IMR-90 (cell line): ENCODE results near the gene MORC2. TPM values are rescaled to one million over a fixed set of nuclear protein-coding genes. Genes with fewer than 3 reads are reported as not detected.

ENCODE experiments used
- ATAC-seq: fragments of 200-7000 bp; cut with Tn5 transposase; 2 replicates; pipeline ENCODE4 v1.9.1; 2020; ENCODE audit warnings: low read depth, mild to moderate bottlenecking, moderate library complexity
- BruUV-seq: library from RNA; stranded (reverse); fragments of 400-500 nt; replicated peaks from 2 replicates; lab custom pipeline; 2021; lab: Mats Ljungman, UMichigan
- CTCF ChIA-PET: fragments of 300-600 bp; formaldehyde crosslinking; extraction: SDS; loops from one replicate; lab custom pipeline; 2021; ENCODE audit warnings: antibody characterized with exemption; lab: Yijun Ruan, JAX
- POLR2A ChIA-PET: fragments of 300-600 bp; sonication (Branson Sonifier 250); formaldehyde crosslinking; loops from one replicate; lab custom pipeline; 2022; ENCODE audit warnings: antibody characterized with exemption; ENCODE audit not compliant: unreplicated experiment; lab: Charles Lee
- DNase-seq: peaks from one replicate; pipeline ENCODE4 v3.0.0; 2013
- H2AFZ ChIP-seq: replicated peaks from 2 replicates; pipeline ENCODE3; 2013; ENCODE audit warnings: low read length, mild to moderate bottlenecking; ENCODE audit not compliant: poor library complexity
- H2AK5ac ChIP-seq: 2 replicates; pipeline ENCODE4 v1.6.1; 2013; ENCODE audit warnings: low read depth, low read length, inconsistent platforms
- H2AK9ac ChIP-seq: replicated peaks from 2 replicates; pipeline ENCODE3; 2013; ENCODE audit warnings: mild to moderate bottlenecking, low read depth, low read length, moderate library complexity; ENCODE audit not compliant: poor library complexity
- H2BK120ac ChIP-seq: 2 replicates; pipeline ENCODE4 v1.6.1; 2013; ENCODE audit warnings: low read depth, low read length, inconsistent platforms
- H2BK15ac ChIP-seq: 3 replicates; pipeline ENCODE4 v1.6.1; 2013; ENCODE audit warnings: low read depth, low read length, inconsistent platforms
- H2BK20ac ChIP-seq: 2 replicates; pipeline ENCODE4 v1.6.1; 2013; ENCODE audit warnings: low read depth, mild to moderate bottlenecking, inconsistent platforms, low read length, moderate library complexity
- H2BK5ac ChIP-seq: 2 replicates; pipeline ENCODE4 v1.6.1; 2013; ENCODE audit warnings: mild to moderate bottlenecking, low read depth, low read length, inconsistent platforms; ENCODE audit not compliant: poor library complexity, severe bottlenecking
- H3K14ac ChIP-seq: replicated peaks from 2 replicates; pipeline ENCODE4 v1.6.1; 2013; ENCODE audit warnings: low read depth, low read length, inconsistent platforms
- H3K18ac ChIP-seq: 2 replicates; pipeline ENCODE4 v1.6.1; 2013; ENCODE audit warnings: low read depth, low read length, control low read depth
- H3K23ac ChIP-seq: 2 replicates; pipeline ENCODE4 v1.6.1; 2013; ENCODE audit warnings: low read depth, low read length, inconsistent platforms
- H3K27ac ChIP-seq: 2 replicates; pipeline ENCODE4 v1.5.1; 2013; ENCODE audit warnings: mild to moderate bottlenecking, control low read depth, low read length; ENCODE audit not compliant: insufficient read depth
- H3K27me3 ChIP-seq: 2 replicates; pipeline ENCODE4 v1.6.1; 2013; ENCODE audit warnings: low read length; ENCODE audit not compliant: control insufficient read depth, insufficient read depth
- H3K36me3 ChIP-seq: 2 replicates; pipeline ENCODE4 v1.6.1; 2013; ENCODE audit warnings: low read length, mixed read lengths; ENCODE audit not compliant: control insufficient read depth, insufficient read depth
- H3K4ac ChIP-seq: 2 replicates; pipeline ENCODE4 v1.6.1; 2013; ENCODE audit warnings: low read depth, low read length, inconsistent platforms
- H3K4me1 ChIP-seq: 2 replicates; pipeline ENCODE4 v1.6.1; 2013; ENCODE audit warnings: low read length, mixed read lengths; ENCODE audit not compliant: control insufficient read depth, insufficient read depth
- H3K4me2 ChIP-seq: 2 replicates; pipeline ENCODE4 v1.6.1; 2013; ENCODE audit warnings: low read depth, mild to moderate bottlenecking, control low read depth, low read length, moderate library complexity
- H3K4me3 ChIP-seq: 2 replicates; pipeline ENCODE4 v1.5.1; 2013; ENCODE audit warnings: low read depth, mild to moderate bottlenecking, control low read depth, low read length, moderate library complexity; ENCODE audit not compliant: insufficient read depth
- H3K56ac ChIP-seq: 2 replicates; pipeline ENCODE4 v1.6.1; 2013; ENCODE audit warnings: low read length, inconsistent platforms; ENCODE audit not compliant: insufficient read depth; ENCODE audit errors: extremely low read depth
- H3K79me1 ChIP-seq, 2 experiments: 2 replicates each; pipeline ENCODE4 v1.6.1; 2013; ENCODE audit warnings: low read length in 2 of 2, inconsistent platforms in 1 of 2, low read depth in 1 of 2
- H3K9ac ChIP-seq: 2 replicates; pipeline ENCODE4 v1.6.1; 2013; ENCODE audit warnings: low read depth, low read length, control low read depth
- H3K9me1 ChIP-seq: 2 replicates; pipeline ENCODE4 v1.6.1; 2013; ENCODE audit warnings: low read length, inconsistent platforms; ENCODE audit not compliant: insufficient read depth
- H3K9me3 ChIP-seq: 2 replicates; pipeline ENCODE4 v1.6.1; 2013; ENCODE audit warnings: low read length; ENCODE audit not compliant: control insufficient read depth, insufficient read depth
- H4K20me1 ChIP-seq: 2 replicates; pipeline ENCODE4 v1.6.1; 2013; ENCODE audit warnings: low read length, inconsistent platforms; ENCODE audit not compliant: insufficient read depth
- H4K5ac ChIP-seq: 2 replicates; pipeline ENCODE4 v1.6.1; 2013; ENCODE audit warnings: mild to moderate bottlenecking, low read depth, low read length, control low read depth
- H4K8ac ChIP-seq, 2 experiments: 2 replicates each; pipeline ENCODE4 v1.6.1; 2013; ENCODE audit warnings: low read depth in 2 of 2, low read length in 2 of 2, control low read depth in 1 of 2, inconsistent platforms in 1 of 2
- H4K91ac ChIP-seq: 2 replicates; pipeline ENCODE4 v1.6.1; 2013; ENCODE audit warnings: low read depth, low read length, inconsistent platforms; ENCODE audit not compliant: insufficient read depth
- BHLHE40 ChIP-seq: fragments of 150-350 bp; IDR thresholded peaks from 2 replicates; pipeline ENCODE4 v1.6.1; 2016; ENCODE audit warnings: mild to moderate bottlenecking, low read depth, low read length
- CEBPB ChIP-seq: IDR thresholded peaks from 2 replicates; pipeline ENCODE4 v1.6.1; 2012; ENCODE audit warnings: low read depth, low read length, improper control_type of control experiment
- CHD1 ChIP-seq: IDR thresholded peaks from 2 replicates; pipeline ENCODE4 v1.6.1; 2012; ENCODE audit warnings: low read depth, low read length, improper control_type of control experiment
- MXI1 ChIP-seq: IDR thresholded peaks from 2 replicates; pipeline ENCODE4 v1.6.1; 2012; ENCODE audit warnings: low read depth, mild to moderate bottlenecking, low read length, moderate library complexity, borderline replicate concordance
- WGBS, 2 experiments: methylation state at CpG; one replicate each; pipeline versions ENCODE4 v1.1.5 to v1.1.7; 2013; ENCODE audit warnings: missing lambda C conversion rate in 2 of 2; ENCODE audit not compliant: insufficient read length in 1 of 2; ENCODE audit errors: extremely low coverage in 2 of 2; 5-methylcytosine and 5-hydroxymethylcytosine counted together
- dilution Hi-C: fragments of 300-500 bp; cut with HindIII; formaldehyde crosslinking; loops from one replicate; pipeline ENCODE4 v1.14.3; 2018; ENCODE audit warnings: low sequenced_read_pairs; ENCODE audit not compliant: unreplicated experiment
- in situ Hi-C: fragments of 300-500 bp; cut with MboI; formaldehyde crosslinking; loops from 3 replicates; pipeline ENCODE4 v1.14.3; 2019; ENCODE audit warnings: low sequenced_read_pairs, inconsistent platforms, mixed read lengths
- intact Hi-C: fragments of 100-400 bp; cut with micrococcal nuclease; formaldehyde crosslinking; loops from 2 replicates; pipeline ENCODE4 v1.10.0; 2022
- polyA plus RNA-seq, 3 experiments: library from polyadenylated mRNA; depleted of rRNA; stranded (reverse); fragments of >200 nt; gene quantifications; 2 replicates each; pipeline ENCODE4 v1.2.3, GENCODE V29; 2012; ENCODE audit warnings: low replicate concordance in 1 of 3
- total RNA-seq: library from RNA; depleted of rRNA; stranded (reverse); fragments of >200 nt; gene quantifications from 2 replicates; pipeline ENCODE4 v1.2.3, GENCODE V29; 2012

The MORC2 gene
- total and polyA plus RNA-seq, 2 of the 4 experiments (the other 2 are of a cell fraction) = 15.8 to 24.7 TPM

- Histone ChIP-seq H3K18ac (no peak overlapping the region), H3K9ac (no peak overlapping the region), H3K27me3 (no peaks in the 10 kb centered on the region), H4K91ac (no peak overlapping the region), H3K27ac (no peak overlapping the region), H3K14ac (no peak overlapping the region), H4K5ac (no peak overlapping the region), H3K4me1 (no peaks in the 10 kb centered on the region), H3K36me3 (no peaks in the 10 kb centered on the region), H2BK5ac (no peak overlapping the region), H3K4me3 (no peak overlapping the region), H3K56ac (no peak overlapping the region), H2AFZ (no peak overlapping the region), H3K9me1 (no peaks in the 10 kb centered on the region), H2BK15ac (no peak overlapping the region), H2AK9ac (no peak overlapping the region), H4K20me1 (0 out of 2 replicates have a peak, but pooled peaks cover 3% of the 10 kb centered on the region), H2BK120ac (no peak overlapping the region), H3K4ac (no peak overlapping the region), H3K9me3 (no peaks in the 10 kb centered on the region), H3K23ac (no peak overlapping the region), H2BK20ac (no peak overlapping the region), H3K4me2 (no peak overlapping the region), H4K8ac (no peak overlapping the region), H3K79me1 (no peaks in the 10 kb centered on the region), H2AK5ac (no peak overlapping the region)
- BruUV-seq = no TSS peak
- TF ChIP-seq MXI1 (no peak), CEBPB (0 out of 2 replicates have a peak, but pooled peaks have one; percentile 3), CHD1 (no peak), BHLHE40 (no peak)
- dilution Hi-C loops (no loop called here), in situ Hi-C loops (no loop called here), intact Hi-C loops (no loop called here)
- CTCF ChIA-PET = interaction anchor here (0.8 to 1.5 kb wide), 4 partner anchors 8 to 126 kb away, joined by 3 to 4 read pairs (median 3); no protein-coding TSS in a partner anchor
- POLR2A ChIA-PET = interaction anchor here (0.6 kb wide), 1 partner anchor 89 kb away, joined by 4 read pairs; no protein-coding TSS in a partner anchor
- no peak for DNase-seq
- ATAC-seq = no peak
- WGBS, 2 experiments = 86% methylated on average over 6 of the region's 17 CpGs; no CpG with 5 or more reads in 1 of the 2 experiments
These were observed 79.1 kb downstream of the MORC2 start for GRCh38 chr22:30889268-30889995.
